PC-3 (cell line): ENCODE data around the gene MED26.

Experiments
- CTCF ChIP-seq: fragments of 300-600 bp; sonication (generic); conservative IDR thresholded peaks from 2 replicates; pipeline ENCODE4 v1.5.1; 2017; ENCODE audit warnings: antibody characterized with exemption, low read depth, mild to moderate bottlenecking, low read length
- EZH2 ChIP-seq: fragments of 300-600 bp; sonication (generic); IDR thresholded peaks from one replicate; pipeline ENCODE4 v1.6.1; 2017; ENCODE audit warnings: antibody characterized with exemption, mild to moderate bottlenecking, low read length; ENCODE audit not compliant: unreplicated experiment
- EZH2phosphoT487 ChIP-seq: fragments of 300-600 bp; sonication (generic); IDR thresholded peaks from 2 replicates; pipeline ENCODE4 v1.6.1; 2018; ENCODE audit warnings: mild to moderate bottlenecking, antibody characterized with exemption, low read length, borderline replicate concordance

GRCh38 chr19:16527334-16527935, 100.6 kb downstream of the MED26 start:
- TF ChIP-seq CTCF (no peak), EZH2 (no peak), EZH2phosphoT487 (no peak)
